GM18870 (cell line): ENCODE results near the gene TMEM131L.

Experiments used
- ATAC-seq: cut with Tn5 transposase; IDR thresholded peaks from one replicate; pipeline ENCODE4 v1.9.1; 2021; ENCODE audit warnings: moderate library complexity; ENCODE audit not compliant: unreplicated experiment

Gene TMEM131L

DNA sequence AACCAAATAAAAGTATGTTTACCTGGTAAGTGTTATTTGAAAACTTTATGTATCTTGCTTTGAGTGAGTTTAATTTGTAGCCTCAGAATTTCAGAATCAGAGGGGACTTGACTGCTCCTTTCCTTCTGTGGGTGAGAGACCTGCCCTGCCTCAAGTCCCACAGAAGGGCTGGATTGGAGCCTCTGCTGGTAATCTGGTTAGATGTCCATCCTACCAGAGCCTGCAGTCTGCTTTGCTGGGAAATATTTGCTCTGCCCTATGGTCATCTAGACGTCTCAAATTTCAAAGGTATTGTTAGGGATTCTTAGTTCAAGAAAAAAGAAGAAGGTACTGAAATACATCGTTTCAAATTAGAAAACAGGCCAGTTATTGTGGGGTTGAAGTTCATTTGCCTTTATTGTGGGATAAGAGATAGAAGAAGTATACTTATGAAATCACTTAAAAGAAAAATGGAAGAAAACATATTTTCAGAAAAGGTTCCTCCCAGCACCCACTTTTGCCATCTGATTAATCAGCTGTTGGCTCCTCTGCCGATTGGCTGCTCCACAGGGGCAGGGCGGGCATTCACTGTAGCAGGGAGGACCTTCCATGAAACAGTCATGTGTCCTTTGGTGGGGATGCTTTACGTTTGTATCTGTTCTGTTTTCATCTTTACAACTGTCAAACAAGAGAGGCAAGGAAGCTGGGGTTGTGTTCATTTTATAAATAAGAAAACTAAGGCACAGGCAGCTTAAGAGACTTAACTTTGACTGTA, 144.6 kb downstream of the TMEM131L start:
- no peak for ATAC-seq

DNA sequence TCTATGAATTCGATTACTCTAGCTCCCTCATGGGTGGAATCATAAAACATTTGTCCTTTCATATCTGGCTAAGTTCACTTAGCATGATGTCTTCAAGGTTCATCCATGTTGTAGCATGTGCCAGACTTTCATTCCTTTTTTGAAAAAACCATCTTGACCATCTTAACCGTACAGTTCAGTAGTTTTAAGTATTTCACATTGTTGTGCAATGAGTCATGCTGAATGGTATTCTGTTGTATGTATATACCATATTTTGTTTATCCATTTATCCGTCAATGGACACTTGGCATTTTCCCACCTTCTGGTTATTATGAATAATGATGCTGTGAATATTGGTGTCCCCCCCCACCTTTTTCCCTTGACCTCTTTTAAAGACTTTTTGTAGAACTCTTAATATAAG, 145.5 kb downstream of the TMEM131L start:
- ATAC-seq = no peak

GRCh38 chr4:153612878-153613277, 146.7 kb downstream of the TMEM131L start:
- no peak for ATAC-seq

DNA sequence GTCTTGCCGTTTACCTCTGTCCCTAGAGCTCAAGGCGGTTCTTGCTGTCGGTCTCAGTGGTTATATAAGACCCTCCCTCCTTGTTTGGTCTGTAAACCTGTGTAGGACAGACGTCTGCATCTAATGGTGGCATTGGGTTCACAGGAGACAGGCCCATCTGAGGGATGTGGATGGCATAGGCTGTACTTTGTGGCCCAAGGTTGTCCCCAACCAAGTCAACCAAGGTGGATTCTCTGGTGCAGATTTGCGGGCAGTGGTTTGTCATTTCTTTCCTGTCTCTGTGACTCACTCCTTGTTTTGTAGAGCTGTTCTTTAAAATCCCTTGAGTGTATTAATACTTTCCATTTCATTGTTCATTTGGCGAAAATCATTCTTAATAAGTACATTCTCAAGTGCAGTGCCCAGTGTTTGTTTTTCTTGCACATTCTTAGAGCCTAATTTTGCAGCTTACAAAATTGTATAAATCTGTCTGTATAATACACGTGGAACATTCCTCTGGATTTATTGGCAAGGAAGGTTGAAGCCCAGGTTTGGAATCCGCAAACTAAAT, 149.9 kb downstream of the TMEM131L start:
- no peak for ATAC-seq

- no peak for ATAC-seq
Observed at GRCh38 chr4:153618833-153619232, 152.7 kb downstream of the TMEM131L start.

- ATAC-seq = no peak
Observed at GRCh38 chr4:153619811-153620210, 153.7 kb downstream of the TMEM131L start.

- ATAC-seq = no peak
Observed at GRCh38 chr4:153620352-153620751, 154.2 kb downstream of the TMEM131L start.

- no peak for ATAC-seq
Observed at GRCh38 chr4:153622093-153622492, 155.9 kb downstream of the TMEM131L start.

DNA sequence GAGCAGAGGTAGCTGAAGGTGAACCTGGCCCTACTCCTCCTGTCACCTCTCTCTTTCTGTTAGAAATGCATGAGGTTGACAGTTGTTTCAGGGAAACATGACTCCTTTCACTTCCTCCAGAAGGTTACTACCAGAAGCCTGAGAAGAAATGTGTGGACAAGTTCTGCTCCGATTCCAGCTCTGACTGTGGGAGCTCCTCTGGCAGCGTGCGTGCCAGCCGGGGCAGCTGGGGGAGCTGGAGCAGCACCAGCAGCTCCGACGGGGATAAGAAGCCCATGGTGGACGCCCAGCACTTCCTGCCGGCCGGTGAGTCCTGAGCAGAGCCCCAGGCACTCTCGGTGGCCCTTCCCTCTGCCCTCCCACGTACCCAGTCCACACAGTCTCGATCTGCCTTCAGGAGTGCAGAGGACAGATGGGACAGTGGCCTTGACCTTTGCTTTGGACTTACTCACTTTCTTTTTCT, 156.6 kb downstream of the TMEM131L start:
- no peak for ATAC-seq

DNA sequence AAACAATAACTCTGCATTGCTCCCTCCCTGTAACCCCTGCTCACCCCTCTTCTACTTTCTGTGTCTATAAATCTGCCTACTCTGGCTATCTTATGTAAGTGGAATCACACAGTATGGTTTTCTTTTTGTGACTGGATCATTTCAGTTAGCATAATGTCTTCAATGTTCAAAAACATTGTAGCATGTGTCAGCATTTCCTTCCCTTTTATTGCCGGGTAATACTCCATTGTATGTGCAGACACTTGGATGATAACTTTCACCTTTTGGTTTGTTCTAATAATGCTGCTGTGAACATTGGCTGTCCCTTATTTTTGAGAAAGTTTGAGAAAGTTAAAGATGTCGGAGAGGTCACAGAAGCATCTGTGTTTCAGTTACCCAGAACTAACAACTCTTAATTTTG, 157.3 kb downstream of the TMEM131L start:
- ATAC-seq = no peak

DNA sequence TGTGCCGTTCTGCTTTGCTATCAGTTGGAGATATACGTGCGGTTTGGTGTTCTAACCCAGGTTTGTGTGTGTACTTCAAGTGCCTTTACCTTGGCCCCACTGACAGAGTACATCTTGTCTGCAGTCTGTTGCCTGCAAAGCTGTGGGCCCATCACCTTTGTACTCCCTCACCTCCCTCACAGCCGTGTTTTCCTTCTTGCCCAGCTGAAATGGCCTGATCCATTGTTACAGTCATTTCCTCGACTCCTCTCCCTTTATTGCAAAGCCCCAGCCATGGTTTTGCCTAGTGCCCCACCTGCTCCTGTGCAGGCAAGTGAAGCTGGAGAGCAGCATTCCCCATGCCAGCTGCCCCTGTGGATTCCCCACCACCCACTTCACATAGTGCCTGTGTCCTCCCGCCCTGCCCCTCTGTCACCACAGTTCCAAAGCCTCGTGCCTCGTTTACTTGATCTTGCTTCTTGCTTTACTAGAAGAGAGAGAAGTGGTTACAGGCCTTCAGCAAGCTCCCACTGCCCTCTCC, 162.7 kb downstream of the TMEM131L start:
- ATAC-seq = no peak

DNA sequence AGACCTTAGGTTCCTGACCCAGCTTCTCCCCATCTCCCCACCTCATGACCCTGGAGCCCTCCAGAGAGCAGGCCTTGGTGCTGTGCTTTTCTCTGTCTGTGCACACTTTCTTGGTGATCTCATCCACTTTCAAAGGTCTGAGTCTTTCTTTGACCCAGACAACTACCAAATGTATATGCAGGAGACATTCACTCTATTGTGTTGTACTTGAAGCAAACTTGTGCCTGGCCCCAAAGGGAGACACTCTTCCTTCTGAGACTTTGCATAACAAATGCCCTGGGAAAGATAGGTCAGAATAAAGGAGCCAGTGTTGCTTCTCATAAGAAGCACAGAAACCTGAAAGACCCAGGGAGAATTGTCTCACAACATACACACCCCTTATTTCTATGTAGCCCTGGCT, 163.6 kb downstream of the TMEM131L start:
- no peak for ATAC-seq

GRCh38 chr4:153634738-153635353, 168.7 kb downstream of the TMEM131L start:
- no peak for ATAC-seq

- ATAC-seq = no peak
Observed at GRCh38 chr4:153635846-153636245, 169.7 kb downstream of the TMEM131L start.

- ATAC-seq = no peak
Observed at GRCh38 chr4:153637201-153637600, 171.0 kb downstream of the TMEM131L start.

GRCh38 chr4:153638011-153638410, 171.9 kb downstream of the TMEM131L start:
- ATAC-seq = no peak

DNA sequence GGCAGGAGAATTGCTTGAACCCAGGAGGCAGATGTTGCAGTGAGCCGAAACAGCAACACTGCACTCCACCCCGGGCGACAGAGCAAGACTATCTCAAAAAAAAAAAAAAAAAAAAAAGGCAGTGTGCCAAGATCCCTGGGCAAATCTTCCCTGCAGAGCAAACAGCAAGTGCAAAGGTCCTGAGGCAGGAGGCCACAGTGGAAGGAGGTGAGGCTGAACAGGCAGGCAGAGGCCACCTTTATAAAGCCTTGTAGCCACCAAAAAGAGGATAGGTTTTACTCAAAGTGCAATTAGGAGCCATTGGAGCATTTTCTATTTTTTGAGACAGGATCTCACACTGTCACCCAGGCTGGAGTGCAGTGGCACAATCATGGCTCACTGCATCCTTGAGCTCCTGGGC, 172.8 kb downstream of the TMEM131L start:
- ATAC-seq = no peak

DNA sequence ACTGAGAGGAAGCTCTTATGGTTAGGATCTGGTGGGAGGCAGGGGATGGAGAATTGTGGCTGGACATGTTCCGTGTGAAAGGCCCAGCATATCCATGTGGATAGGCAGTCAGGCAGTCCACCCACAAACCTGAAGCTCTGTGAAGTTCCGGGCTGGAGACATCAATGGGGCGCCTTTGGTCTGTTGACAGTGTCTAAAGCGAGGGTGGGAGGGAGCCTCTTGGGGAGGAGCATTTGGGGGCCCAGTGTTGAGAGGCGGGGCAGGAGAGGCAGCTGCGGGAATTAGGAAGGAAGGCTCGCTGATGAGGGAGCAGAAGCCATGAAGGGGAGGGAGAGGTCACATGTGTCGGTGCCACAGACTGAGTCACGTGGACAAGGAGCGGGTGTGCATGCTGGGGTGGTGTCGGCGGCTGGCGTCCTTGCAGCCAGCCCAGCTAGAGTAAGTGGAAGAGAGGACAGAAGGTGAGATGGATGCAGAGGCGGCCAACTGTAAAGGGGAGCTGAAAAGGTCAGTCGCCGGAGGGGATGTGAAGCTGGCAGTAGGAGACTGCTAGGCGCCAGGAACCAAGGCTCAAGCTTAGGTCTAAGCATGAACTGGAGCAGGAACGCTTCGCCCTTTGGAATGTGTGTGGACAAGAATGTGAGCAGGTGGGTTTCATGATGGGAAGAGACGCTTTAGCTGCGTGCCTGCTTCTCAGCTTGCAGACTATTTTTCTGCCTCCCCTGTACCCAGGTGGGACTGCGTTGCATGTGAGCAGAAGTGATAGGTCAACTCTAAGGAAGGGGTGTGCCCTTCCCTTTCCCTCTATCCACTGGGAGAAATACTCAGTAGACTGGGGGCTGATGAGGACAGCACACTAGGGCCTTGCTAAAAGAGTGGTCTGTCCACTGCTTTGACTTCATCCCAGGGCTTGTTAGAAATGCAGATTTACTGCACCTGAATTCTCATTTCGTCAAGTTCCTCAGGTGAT, 174.0 kb downstream of the TMEM131L start:
- no peak for ATAC-seq

- no peak for ATAC-seq
Observed at GRCh38 chr4:153641532-153641931, 175.4 kb downstream of the TMEM131L start.

- peak; percentile 89 for ATAC-seq
Observed at GRCh38 chr4:153643406-153644383, 177.5 kb downstream of the TMEM131L start.
